IPS DF 6.9 (cell line): Measurements from ENCODE around the gene KCNT1.
"Not testable (repeated sequence)": the region's sequence is repeated elsewhere in the genome, so short reads cannot be mapped to it uniquely, and the experiment has no call there.

Experiments
- DNase-seq: peaks from one replicate; pipeline ENCODE4 v3.0.0-alpha.2; 2013; ENCODE audit warnings: low read depth, low spot score
- H3K27ac ChIP-seq: one replicate; pipeline ENCODE4 v1.5.1; 2013; ENCODE audit warnings: low read length, control low read depth
- H3K27me3 ChIP-seq: 2 replicates; pipeline ENCODE4 v1.6.1; 2013; ENCODE audit warnings: mild to moderate bottlenecking, low read length; ENCODE audit not compliant: control insufficient read depth, insufficient read depth
- H3K36me3 ChIP-seq: 2 replicates; pipeline ENCODE4 v1.6.1; 2013; ENCODE audit warnings: low read length; ENCODE audit not compliant: control insufficient read depth, insufficient read depth
- H3K4me1 ChIP-seq: 2 replicates; pipeline ENCODE4 v1.6.1; 2013; ENCODE audit warnings: low read length; ENCODE audit not compliant: control insufficient read depth, insufficient read depth
- H3K4me3 ChIP-seq: 2 replicates; pipeline ENCODE4 v1.5.1; 2013; ENCODE audit warnings: mild to moderate bottlenecking, low read length
- H3K9me3 ChIP-seq: 2 replicates; pipeline ENCODE4 v1.6.1; 2013; ENCODE audit warnings: low read length, inconsistent platforms; ENCODE audit not compliant: control insufficient read depth, insufficient read depth
- WGBS: extraction: QIAGEN DNeasy Blood & Tissue Kit; methylation state at CpG from one replicate; pipeline ENCODE4 v1.1.7; 2013; ENCODE audit warnings: mixed read lengths, missing lambda C conversion rate; ENCODE audit not compliant: insufficient read length, insufficient coverage; 5-methylcytosine and 5-hydroxymethylcytosine counted together

Gene KCNT1

DNA sequence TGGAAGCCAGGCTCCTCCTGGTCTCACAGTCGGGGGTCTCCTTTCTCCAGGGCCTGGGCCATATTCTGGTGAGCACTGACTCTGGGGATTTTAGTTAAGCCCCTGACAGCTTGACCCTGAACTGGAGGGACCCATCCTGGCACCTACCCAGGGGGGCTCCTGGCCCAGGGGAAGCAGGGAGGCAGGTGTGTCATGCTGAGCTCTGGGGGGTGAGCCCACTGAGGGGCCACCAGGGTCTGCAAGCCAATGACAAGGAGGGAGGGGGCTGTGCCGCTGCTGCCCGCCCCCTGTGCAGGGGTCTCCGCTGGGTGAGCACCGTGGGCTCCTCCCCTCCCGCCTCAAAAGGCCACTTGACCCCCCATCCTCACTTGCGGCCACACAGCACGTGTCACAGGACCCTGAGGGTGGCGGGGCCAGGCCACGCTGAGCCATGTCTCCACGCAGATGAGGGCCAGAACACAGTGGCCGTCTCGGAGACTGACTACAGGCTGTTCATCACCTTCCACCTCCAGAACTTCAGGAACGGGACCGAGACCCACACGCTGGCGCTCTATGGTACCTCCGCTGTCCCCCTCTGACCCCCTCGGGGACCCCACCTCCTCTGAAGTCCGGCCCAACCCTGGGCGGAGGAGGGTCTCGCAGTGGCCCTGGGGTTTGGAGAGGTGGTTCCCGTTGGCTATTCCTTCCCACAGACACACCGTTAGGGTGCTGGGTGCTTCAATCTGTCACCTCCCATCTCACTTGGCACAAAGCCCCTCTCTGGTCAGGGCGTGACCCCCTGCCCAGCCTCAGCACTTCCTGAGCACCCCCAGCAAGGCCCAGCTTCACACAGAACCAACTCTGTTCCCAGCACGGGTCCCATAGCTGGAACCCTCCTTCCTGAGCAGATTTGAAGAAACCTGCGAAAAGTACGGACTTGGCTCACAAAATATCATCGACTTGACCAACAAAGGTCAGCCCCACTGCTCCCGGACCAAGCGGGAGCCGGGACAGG, 36.9 kb upstream of the KCNT1 start:
- WGBS = no CpG with 5 or more reads among the region's 32 CpGs
- Histone ChIP-seq H3K27me3 (no peaks in the 10 kb centered on the region), H3K36me3 (no peaks in the 10 kb centered on the region), H3K27ac (no peak overlapping the region), H3K4me1 (peaks cover 3% of the 10 kb centered on the region; the same call in 1 of the 2 replicates), H3K4me3 (no peak overlapping the region), H3K9me3 (no peaks in the 10 kb centered on the region)
- no peak for DNase-seq

GRCh38 chr9:135665795-135666189, 36.2 kb upstream of the KCNT1 start:
- H3K4me1 ChIP-seq = peaks cover 3% of the 10 kb centered on the region; the same call in 1 of the 2 replicates
- no peak overlapping the region for H3K27ac ChIP-seq
- no peaks in the 10 kb centered on the region for H3K9me3 ChIP-seq
- no peaks in the 10 kb centered on the region for H3K27me3 ChIP-seq
- WGBS = no CpG with 5 or more reads among the region's 12 CpGs
- DNase-seq = no peak
- no peaks in the 10 kb centered on the region for H3K36me3 ChIP-seq
- no peak overlapping the region for H3K4me3 ChIP-seq

DNA sequence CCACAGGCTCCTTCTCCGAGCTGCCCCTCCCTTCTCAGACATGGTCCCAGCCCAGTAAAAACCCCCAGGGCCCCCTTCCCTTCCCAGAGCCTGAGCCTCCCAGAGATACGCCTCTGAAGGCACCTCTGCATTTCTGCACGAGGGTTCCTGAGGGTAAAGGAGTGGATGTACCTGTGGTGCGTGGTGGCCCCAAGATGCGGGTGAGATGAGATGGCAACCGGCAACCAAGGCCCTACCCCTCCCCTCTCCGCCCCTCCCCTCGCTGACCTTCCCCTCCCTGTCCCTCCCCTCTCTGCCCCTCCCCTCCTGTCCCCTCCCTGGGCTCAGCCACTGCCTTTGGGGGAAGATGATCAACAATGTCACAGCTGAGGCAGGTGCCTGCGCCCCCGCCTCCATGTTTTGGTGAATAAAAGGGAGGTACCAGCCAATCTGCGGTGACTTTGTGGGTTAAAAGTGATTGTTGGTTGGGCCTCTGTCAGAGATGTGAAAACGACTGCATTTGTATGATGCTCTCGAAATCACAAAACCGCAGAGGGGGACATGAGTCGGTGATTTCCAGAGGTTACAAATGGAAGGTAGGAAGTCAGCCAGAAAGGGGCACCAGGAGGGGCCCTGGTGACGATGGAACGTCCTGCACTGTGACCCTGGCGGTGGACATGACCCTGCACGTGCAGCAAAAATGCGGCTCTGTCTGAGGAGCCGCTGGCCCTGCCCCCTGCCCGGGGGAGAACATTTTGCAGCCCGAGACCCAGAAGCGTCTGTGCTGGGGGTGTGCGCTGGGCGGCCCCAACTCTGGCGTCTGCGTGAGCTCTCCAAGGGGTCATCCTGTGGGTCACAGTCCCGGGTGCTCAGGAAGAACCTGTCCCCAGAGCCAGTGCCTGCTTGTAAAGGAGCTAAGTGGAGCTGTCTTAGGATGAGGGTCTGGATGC, 35.2 kb upstream of the KCNT1 start:
- WGBS = no CpG with 5 or more reads among the region's 29 CpGs

GRCh38 chr9:135667463-135668001, 34.5 kb upstream of the KCNT1 start:
- H3K4me1 ChIP-seq = peaks cover 6% of the 10 kb centered on the region; the same call in 1 of the 2 replicates
- DNase-seq = no peak
- no peak overlapping the region for H3K4me3 ChIP-seq
- H3K36me3 ChIP-seq = no peaks in the 10 kb centered on the region
- H3K9me3 ChIP-seq = no peaks in the 10 kb centered on the region
- no CpG with 5 or more reads among the region's 9 CpGs for WGBS
- no peaks in the 10 kb centered on the region for H3K27me3 ChIP-seq
- H3K27ac ChIP-seq = no peak overlapping the region

More for the DNA sequence above, 35.2 kb upstream of the KCNT1 start:
- Histone ChIP-seq H3K27me3 (no peaks in the 10 kb centered on the region), H3K4me3 (no peak overlapping the region), H3K36me3 (no peaks in the 10 kb centered on the region), H3K4me1 (peaks cover 3% of the 10 kb centered on the region; the same call in 1 of the 2 replicates), H3K27ac (no peak overlapping the region), H3K9me3 (no peaks in the 10 kb centered on the region)
- no peak for DNase-seq

DNA sequence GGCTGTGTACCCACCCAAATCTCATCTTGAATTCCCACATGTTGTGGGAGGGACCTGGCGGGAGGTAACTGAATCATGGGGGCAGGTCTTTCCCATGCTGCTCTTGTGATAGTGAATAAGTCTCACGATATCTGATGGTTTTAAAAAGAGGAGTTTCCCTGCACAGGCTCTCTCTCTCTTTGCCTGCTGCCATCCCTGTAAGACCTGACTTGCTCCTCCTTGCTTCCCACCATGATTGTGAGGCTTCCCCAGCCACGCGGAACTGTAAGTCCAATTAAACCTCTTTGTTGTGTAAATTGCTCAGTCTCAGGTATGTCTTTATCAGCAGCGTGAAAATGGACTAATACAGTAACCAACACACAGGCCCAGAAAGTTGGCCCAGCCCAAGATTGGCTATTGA, 33.0 kb upstream of the KCNT1 start:
- not testable (repeated sequence) for DNase-seq, H3K27ac ChIP-seq, H3K4me1 ChIP-seq, H3K27me3 ChIP-seq, H3K36me3 ChIP-seq, H3K4me3 ChIP-seq, H3K9me3 ChIP-seq
- no CpG with 5 or more reads among the region's 5 CpGs for WGBS

GRCh38 chr9:135669616-135670285, 32.2 kb upstream of the KCNT1 start:
- Histone ChIP-seq H3K9me3 (no peaks in the 10 kb centered on the region), H3K27ac (no peak overlapping the region), H3K4me1 (peaks cover 3% of the 10 kb centered on the region; the same call in 1 of the 2 replicates), H3K27me3 (no peaks in the 10 kb centered on the region), H3K36me3 (no peaks in the 10 kb centered on the region), H3K4me3 (no peak overlapping the region)
- WGBS = no CpG with 5 or more reads among the region's 9 CpGs
- DNase-seq = no peak

DNA sequence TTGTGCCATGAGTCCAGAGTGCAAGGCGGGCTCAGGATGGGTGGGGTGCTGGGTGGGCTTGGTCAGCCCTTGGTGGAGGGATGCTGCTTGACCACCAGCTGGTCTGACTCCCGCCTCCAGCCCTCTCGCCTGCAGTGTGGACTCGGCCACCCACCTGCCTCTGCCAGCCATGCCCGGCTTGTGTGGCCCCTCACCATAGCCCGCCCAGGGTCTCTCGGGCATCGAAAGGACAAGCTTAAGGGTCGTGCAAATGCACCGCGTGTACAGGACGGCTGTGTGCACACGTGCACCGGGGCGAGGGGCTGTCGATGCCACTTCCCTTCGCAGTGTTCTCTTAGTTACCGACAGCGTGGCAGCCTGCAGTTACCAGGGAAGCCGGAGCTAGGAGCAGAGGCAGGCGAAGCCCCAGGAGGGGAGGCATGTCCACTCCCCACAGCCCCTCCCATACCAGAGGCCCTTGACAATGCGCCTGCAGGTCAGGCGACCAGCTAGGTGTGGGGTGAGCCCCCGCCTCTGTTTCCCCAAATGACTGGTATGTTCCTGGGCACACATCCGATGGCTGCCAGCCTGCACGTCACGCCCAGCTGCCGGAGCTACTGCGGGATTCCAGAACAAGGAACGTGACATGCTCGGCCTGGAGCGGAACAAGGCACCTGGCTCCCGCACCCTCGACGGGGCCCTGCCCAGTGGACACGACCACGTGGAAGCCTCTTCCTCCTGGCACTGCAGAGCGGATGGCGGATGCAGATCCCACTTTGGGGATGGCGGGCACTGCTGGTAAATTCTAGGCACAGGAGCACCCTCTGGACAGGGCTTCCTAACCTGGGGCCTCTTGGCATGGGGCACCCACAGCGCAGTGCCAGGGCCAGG, 31.0 kb upstream of the KCNT1 start:
- WGBS = no CpG with 5 or more reads among the region's 41 CpGs
- DNase-seq = no peak
- Histone ChIP-seq H3K4me3 (no peak overlapping the region), H3K9me3 (no peaks in the 10 kb centered on the region), H3K36me3 (no peaks in the 10 kb centered on the region), H3K27ac (no peak overlapping the region), H3K4me1 (peaks cover 3% of the 10 kb centered on the region; the same call in 1 of the 2 replicates), H3K27me3 (no peaks in the 10 kb centered on the region)

- no peaks in the 10 kb centered on the region for H3K9me3 ChIP-seq
- no peaks in the 10 kb centered on the region for H3K27me3 ChIP-seq
- DNase-seq = peak; percentile 39
- no peaks in the 10 kb centered on the region for H3K36me3 ChIP-seq
- H3K27ac ChIP-seq = no peak overlapping the region
- H3K4me1 ChIP-seq = peaks cover 3% of the 10 kb centered on the region; the same call in 1 of the 2 replicates
- no peak overlapping the region for H3K4me3 ChIP-seq
- WGBS = no CpG with 5 or more reads among the region's 17 CpGs
Observed at GRCh38 chr9:135671591-135672041, 30.4 kb upstream of the KCNT1 start.

DNA sequence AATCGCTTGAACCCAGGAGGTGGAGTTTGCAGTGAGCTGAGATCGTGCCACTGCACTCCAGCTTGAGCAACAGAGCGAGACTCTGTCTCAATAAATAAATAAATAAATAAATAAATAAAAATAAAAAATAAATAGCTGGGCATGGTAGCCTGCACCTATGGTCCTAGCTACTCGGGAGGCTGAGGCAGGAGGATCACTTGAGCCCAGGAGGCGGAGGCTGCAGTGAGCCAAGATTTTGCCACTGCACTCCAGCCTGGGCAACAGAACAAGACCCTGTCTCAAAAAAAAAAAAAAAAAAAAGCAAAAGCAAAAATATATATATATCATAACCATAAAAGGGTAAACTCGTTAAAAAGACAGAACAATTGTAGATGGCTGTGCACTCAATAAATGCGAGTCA, 29.2 kb upstream of the KCNT1 start:
- not testable (repeated sequence) for H3K9me3 ChIP-seq, H3K27me3 ChIP-seq, DNase-seq, H3K4me3 ChIP-seq, H3K4me1 ChIP-seq, H3K27ac ChIP-seq, H3K36me3 ChIP-seq
- no CpG with 5 or more reads among the region's 7 CpGs for WGBS
